Stomach smooth muscle (tissue), 2 donors: ENCODE data around the gene XDH.

Experiments used
- H3K27ac ChIP-seq: one replicate; pipeline ENCODE4 v1.7.0; 2013; ENCODE audit warnings: mild to moderate bottlenecking, low read length, inconsistent platforms
- H3K27me3 ChIP-seq, 2 donors: one replicate each; pipeline ENCODE4 v1.7.0; 2013; ENCODE audit warnings: low read length in 2 of 2; ENCODE audit not compliant: insufficient read depth in 2 of 2, control insufficient read depth in 1 of 2
- H3K36me3 ChIP-seq, 2 donors: one replicate each; pipeline ENCODE4 v1.7.0; 2013; ENCODE audit warnings: low read length in 2 of 2; ENCODE audit not compliant: control insufficient read depth in 2 of 2, insufficient read depth in 2 of 2
- H3K4me1 ChIP-seq: one replicate; pipeline ENCODE4 v1.7.0; 2013; ENCODE audit warnings: low read length; ENCODE audit not compliant: control insufficient read depth, insufficient read depth
- H3K4me3 ChIP-seq, 2 donors: one replicate each; pipeline ENCODE4 v1.7.0; 2013; ENCODE audit warnings: low read length in 2 of 2
- H3K9ac ChIP-seq, 2 donors: one replicate each; pipeline ENCODE4 v1.7.0; 2013; ENCODE audit warnings: low read length in 2 of 2, mild to moderate bottlenecking in 1 of 2
- H3K9me3 ChIP-seq, 2 donors: one replicate each; pipeline ENCODE4 v1.7.0; 2013; ENCODE audit warnings: low read length in 2 of 2; ENCODE audit not compliant: control insufficient read depth in 2 of 2
- donor health status: healthy.
- donor health status: Pancreatic carcinoma.

The XDH gene

GRCh38 chr2:31332521-31332920 is 82.0 kb downstream of the XDH start:
- Histone ChIP-seq H3K4me1 (no peaks in the 10 kb centered on the region), H3K9ac (no peak overlapping the region), H3K9me3 (no peaks in the 10 kb centered on the region), H3K27me3 (peaks cover 0 to 4% of the 10 kb centered on the region in 2 donors), H3K4me3 (no peak overlapping the region), H3K27ac (no peak overlapping the region), H3K36me3 (no peaks in the 10 kb centered on the region)

- no peak overlapping the region for H3K9ac ChIP-seq
- no peak overlapping the region for H3K27ac ChIP-seq
- H3K4me1 ChIP-seq: no peaks in the 10 kb centered on the region
- H3K36me3 ChIP-seq: no peaks in the 10 kb centered on the region
- H3K9me3 ChIP-seq: no peaks in the 10 kb centered on the region
- peaks cover 0 to 4% of the 10 kb centered on the region in 2 donors for H3K27me3 ChIP-seq
- no peak overlapping the region for H3K4me3 ChIP-seq
Measured at GRCh38 chr2:31331156-31331555, 83.4 kb downstream of the XDH start.

- Histone ChIP-seq H3K27ac (no peak overlapping the region), H3K36me3 (no peaks in the 10 kb centered on the region), H3K4me1 (no peaks in the 10 kb centered on the region), H3K27me3 (peaks cover 0 to 4% of the 10 kb centered on the region in 2 donors), H3K9me3 (no peaks in the 10 kb centered on the region), H3K4me3 (no peak overlapping the region), H3K9ac (no peak overlapping the region)
Measured at GRCh38 chr2:31329081-31329625, 85.4 kb downstream of the XDH start.

- H3K4me3 ChIP-seq: no peak overlapping the region
- no peaks in the 10 kb centered on the region for H3K4me1 ChIP-seq
- no peaks in the 10 kb centered on the region for H3K27me3 ChIP-seq
- no peak overlapping the region for H3K27ac ChIP-seq
- H3K9ac ChIP-seq: no peak overlapping the region
- H3K9me3 ChIP-seq: no peaks in the 10 kb centered on the region
- no peaks in the 10 kb centered on the region for H3K36me3 ChIP-seq
Measured at GRCh38 chr2:31328026-31328425, 86.5 kb downstream of the XDH start.

- no peaks in the 10 kb centered on the region for H3K27me3 ChIP-seq
- H3K9me3 ChIP-seq: no peaks in the 10 kb centered on the region
- H3K27ac ChIP-seq: no peak overlapping the region
- no peak overlapping the region for H3K4me3 ChIP-seq
- H3K9ac ChIP-seq: no peak overlapping the region
- peaks cover 3% of the 10 kb centered on the region for H3K4me1 ChIP-seq
- no peaks in the 10 kb centered on the region for H3K36me3 ChIP-seq
Measured at GRCh38 chr2:31327505-31327904, 87.0 kb downstream of the XDH start.

- no peaks in the 10 kb centered on the region for H3K36me3 ChIP-seq
- H3K9me3 ChIP-seq: no peaks in the 10 kb centered on the region
- H3K4me1 ChIP-seq: peaks cover 12% of the 10 kb centered on the region
- no peak overlapping the region for H3K27ac ChIP-seq
- no peaks in the 10 kb centered on the region for H3K27me3 ChIP-seq
- peak overlapping the region in 1 of 2 donors; percentile 0 for H3K4me3 ChIP-seq
- no peak overlapping the region for H3K9ac ChIP-seq
Measured at GRCh38 chr2:31324016-31324633, 90.4 kb downstream of the XDH start.

- H3K9me3 ChIP-seq: no peaks in the 10 kb centered on the region
- no peak overlapping the region for H3K27ac ChIP-seq
- H3K27me3 ChIP-seq: no peaks in the 10 kb centered on the region
- H3K9ac ChIP-seq: no peak overlapping the region
- no peaks in the 10 kb centered on the region for H3K36me3 ChIP-seq
- H3K4me1 ChIP-seq: peaks cover 12% of the 10 kb centered on the region
- no peak overlapping the region for H3K4me3 ChIP-seq
Measured at GRCh38 chr2:31322371-31322770, 92.2 kb downstream of the XDH start.

- H3K9ac ChIP-seq: no peak overlapping the region
- H3K27ac ChIP-seq: peak overlapping the region; percentile 18
- H3K27me3 ChIP-seq: no peaks in the 10 kb centered on the region
- no peak overlapping the region for H3K4me3 ChIP-seq
- no peaks in the 10 kb centered on the region for H3K9me3 ChIP-seq
- no peaks in the 10 kb centered on the region for H3K36me3 ChIP-seq
- H3K4me1 ChIP-seq: peaks cover 12% of the 10 kb centered on the region
Measured at GRCh38 chr2:31319406-31320175, 95.0 kb downstream of the XDH start.

- peak overlapping the region; percentile 18 for H3K27ac ChIP-seq
- H3K27me3 ChIP-seq: no peaks in the 10 kb centered on the region
- H3K4me1 ChIP-seq: peaks cover 12% of the 10 kb centered on the region
- no peak overlapping the region for H3K9ac ChIP-seq
- H3K4me3 ChIP-seq: no peak overlapping the region
- no peaks in the 10 kb centered on the region for H3K36me3 ChIP-seq
- H3K9me3 ChIP-seq: no peaks in the 10 kb centered on the region
Measured at GRCh38 chr2:31318361-31319336, 95.9 kb downstream of the XDH start.

GRCh38 chr2:31317396-31317795 is 97.1 kb downstream of the XDH start:
- Histone ChIP-seq H3K4me1 (peaks cover 8% of the 10 kb centered on the region), H3K36me3 (no peaks in the 10 kb centered on the region), H3K4me3 (no peak overlapping the region), H3K9me3 (no peaks in the 10 kb centered on the region), H3K27me3 (no peaks in the 10 kb centered on the region), H3K9ac (no peak overlapping the region), H3K27ac (no peak overlapping the region)
